Left hindlimb (tissue), 1 donor: ENCODE measurements around the gene CDS2.
A peak's percentile ranks its signal among the peaks of the same experiment; 100 is the strongest.

ENCODE experiments used
- DNase-seq: peaks from one replicate; pipeline ENCODE4 v3.0.0-alpha.2; 2018

CDS2 gene

DNA sequence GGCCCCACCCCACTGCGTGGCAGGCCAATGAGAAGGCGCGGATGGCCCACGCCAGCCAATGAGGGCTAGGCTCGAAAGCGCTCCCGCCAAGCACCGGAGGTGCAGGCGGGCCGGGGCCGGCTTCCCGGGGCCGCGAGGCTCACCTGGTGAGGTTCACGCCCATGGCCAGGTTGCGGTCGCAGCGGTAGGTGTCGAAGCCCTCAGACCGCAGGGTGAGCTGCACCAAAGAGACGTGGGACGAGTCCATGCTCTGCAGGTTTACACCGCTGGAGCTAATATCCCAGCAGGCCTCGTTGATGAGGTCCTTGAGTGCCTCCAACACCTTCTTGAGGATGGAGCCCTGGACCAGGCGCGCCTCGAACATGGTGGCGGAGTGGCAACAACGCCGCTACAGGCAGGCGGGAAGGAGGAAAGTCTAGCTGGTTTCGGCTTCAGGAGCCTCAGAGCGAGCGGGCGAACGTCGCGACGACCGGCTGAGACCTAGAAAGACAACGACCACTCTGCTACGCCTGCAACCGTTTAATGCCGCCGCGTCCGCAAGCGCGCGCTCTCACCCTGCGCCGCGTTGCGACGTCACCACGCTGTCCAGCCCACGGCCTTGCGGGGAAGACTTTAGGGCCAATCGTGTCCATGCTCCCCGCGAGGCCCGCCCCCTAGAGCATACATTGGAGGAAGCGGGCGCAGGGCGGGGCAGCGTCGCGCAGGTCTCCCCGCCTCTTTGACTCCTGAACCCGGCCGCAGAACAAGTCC is 7.2 kb upstream of the CDS2 start, which contains the start of gene PCNA:
TSS of gene PCNA (minus strand) at position 524 of the 750 bp plus-strand sequence. CDS start at position 364, 160 bp downstream.
- DNase-seq: peak; percentile 97

DNA sequence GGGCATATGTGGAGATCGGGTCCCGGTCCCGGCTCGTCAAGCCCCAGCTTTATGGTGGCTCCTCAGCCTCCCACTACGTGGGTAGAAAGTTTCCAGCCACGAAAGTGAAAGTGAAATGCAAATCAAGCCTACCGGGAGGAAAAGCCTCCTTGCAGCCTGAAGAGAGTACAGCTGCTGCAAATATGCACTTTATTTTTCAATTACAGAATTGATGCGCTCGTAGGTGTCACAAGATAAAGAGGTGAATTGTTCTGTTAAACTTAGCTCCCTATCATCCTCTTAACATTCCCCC is 6.7 kb upstream of the CDS2 start:
- DNase-seq: no peak

DNA sequence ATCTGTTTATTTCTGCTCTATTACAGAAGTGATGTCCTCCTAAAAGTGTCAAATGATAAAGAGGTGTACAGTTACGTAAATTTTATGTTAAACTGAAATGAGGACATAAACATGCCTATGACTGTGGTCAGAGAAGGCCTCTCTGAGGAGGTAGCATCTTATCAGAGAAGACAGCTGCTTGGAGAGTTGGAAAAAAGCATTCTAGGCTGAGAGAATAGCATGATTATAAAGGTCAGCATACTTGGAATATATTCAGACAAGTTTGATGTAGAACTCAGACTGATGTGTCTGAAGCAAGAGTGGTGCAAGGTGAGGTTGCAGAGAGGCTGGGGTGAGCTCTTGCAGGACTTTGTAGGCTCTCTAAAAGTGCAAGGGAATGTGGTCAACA is 3.9 kb upstream of the CDS2 start:
- no peak for DNase-seq

DNA sequence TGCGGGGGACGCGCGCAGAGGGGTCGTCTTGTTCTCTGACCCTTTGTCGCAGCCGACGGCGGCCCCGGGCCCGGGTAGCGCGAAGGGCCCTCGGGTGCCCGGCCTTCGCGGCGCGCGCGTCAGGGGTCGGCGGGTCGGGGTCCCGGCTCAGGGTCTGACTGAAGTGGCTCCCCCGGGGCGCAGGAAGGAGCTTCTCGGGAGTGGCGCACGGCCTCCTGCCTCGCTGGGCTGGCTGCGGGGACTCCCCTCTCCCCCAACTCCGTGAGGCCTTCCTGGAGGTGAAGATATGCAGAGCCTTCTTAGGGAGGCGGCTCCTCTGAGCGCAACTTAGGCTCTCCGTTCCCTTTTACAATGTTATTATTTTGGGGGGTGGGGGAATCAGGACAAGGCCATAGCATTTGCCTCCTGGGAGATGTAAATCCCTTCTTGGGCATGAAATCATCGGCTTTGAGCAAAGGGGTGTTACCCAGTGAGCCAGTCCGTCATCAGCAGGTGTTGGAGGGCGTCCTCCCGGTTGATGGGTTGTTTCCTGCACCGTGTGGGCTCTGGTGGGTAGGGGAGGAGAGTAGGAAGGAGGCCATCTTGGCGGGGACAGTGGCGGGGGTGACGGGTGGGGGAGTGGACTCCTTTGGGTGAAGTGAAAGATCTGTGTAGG is 523 bp downstream of the CDS2 start:
- DNase-seq: peak; percentile 55

DNA sequence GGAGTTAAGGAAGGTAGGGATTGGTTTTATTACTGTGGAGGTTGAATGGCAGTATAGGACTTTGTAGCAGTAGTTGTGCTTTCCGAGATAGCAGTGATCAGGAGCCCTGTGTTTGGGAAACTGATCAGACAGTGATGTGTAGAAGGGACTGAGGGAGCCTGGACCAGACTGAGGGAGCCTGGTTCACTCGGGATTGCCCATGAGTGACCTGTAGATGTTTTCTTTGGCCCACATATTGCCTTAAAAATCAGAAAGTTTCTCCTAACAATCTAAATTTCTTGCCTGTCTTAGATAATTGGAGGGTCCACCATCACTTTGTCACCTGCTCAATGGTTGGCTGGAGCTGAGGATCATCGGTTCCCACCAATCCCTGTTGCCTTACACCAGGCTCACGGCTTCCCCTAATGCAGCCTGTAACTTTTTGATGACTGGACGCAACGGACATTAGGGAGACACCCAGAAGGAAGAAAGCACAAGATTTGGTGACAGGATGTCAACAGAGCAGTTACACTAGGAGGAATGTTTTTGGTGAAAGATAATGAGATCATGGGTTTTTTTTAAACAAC is 1.1 kb downstream of the CDS2 start:
- DNase-seq: no peak

DNA sequence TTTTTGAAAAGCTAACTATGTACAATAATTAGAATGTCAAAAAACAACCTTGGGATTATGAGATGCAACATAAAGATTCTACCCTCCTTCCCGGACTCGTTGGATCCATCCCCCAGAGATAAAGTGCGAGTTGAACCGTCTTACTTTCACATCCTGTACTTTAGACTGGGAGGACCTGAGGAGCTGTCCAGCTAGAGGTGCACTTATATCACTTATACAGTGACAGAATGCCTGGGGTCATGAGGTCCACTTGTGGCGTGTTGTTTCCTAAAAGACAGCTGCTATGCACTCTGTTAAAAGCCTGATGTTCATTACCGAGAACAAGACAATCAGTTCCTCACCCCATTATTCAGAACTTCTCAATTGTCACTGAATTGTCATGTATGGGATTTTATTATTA is 2.1 kb downstream of the CDS2 start:
- no peak for DNase-seq

DNA sequence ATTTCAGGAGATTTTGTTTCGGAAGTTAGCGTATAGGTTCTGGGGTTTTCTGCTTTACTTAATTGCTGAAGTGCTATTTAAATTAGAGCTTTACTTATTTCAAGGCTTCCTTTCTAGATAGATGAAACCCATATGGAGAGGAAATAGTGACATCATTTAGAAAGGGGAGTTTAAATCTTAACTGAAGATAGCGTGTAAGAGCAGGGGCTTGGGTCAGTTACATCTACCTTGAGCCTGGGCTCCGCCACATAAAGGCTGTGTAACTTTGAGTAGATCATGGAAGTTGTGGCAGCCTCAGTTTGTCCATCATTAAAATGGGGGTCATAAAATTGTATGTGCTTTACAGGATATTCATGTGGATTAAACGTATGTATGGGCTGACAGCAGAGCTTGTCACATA is 4.7 kb downstream of the CDS2 start:
- no peak for DNase-seq

DNA sequence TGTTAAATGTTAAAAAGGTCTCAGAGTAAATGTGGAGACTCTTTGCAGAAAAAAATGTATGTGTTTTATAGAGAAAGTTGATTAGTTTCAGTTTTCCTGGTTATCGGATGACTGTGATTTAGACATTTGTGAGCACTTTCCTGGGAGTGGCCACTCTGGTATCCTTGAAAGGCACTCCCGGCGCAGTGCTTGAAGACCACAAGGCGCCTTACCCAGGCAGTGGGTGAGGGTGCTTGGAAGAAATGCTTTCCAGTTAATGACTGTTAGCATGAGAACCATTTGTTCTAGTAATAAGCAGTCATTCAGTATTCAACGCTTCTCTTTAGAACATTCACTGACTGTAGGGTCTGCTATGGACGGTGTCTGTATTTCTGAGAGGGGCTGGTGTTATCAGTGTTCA is 7.2 kb downstream of the CDS2 start:
- no peak for DNase-seq

DNA sequence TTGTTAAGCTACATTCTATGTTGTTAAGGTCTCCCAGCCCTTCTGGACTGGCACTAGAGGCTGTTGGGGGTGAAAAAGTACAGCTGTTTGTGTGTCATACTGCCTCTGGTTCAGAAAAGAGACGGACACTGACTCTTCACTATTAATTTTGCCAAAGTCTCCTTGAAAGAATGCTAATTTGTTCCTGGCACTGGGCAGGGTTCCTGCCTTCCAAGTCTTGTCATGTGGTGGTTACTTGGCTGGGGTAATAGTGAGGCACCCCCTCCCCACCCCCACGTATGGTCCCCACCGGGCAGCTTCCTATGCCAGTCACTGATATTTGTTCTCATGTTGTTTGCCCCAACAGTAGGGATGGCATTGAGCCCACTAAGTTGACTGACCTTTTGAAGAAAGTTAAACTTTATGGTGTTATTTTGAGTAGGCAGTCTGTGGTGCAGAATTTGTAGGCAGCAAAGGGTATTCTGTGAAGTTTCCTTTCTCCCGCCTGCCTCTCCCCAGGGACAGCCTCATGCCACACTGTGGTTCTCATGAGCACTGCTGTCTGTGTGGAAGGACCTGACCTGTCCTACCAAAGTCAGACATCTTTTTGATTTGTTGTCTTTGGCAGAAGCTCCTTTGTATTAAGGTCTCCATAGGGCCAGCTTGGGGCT is 8.7 kb downstream of the CDS2 start:
- DNase-seq: peak; percentile 40

DNA sequence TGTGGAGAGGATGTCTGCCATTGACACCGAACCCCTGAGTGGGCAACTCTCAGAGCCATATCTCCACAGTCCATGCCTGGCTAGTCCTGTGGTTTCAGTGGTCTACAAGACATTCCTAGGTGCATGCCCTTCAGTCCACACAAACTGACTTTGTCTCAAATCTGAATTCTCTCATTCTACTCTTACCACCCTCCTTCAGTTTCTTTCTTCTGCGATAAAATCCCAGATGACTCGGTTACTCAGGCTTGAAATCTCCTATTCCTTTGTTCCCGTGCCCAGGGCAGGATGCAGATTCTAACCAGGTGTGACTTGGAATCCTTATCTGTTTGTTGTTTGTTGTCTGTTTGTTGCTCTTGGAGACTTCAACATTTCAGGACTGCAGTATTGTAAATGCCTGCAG is 9.3 kb downstream of the CDS2 start:
- DNase-seq: no peak

DNA sequence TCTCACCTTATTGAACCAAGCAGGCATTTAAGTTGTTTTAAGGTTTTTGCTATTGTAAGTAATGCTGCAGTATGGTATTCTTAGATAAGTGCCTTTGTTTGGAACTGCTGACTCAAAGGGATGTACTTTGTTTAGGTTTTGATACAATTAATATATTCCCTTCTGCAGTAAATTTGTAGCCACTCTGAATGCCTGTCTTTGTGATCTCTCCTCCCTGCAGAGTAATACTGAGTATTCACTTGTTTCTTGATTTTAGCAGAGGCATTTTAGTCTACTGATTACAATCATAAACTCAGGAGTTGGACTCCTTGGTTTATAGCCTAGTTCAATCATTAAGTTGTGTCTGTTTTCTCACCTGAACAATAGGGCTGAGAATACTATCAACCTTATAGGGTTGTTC is 13.4 kb downstream of the CDS2 start:
- DNase-seq: no peak

DNA sequence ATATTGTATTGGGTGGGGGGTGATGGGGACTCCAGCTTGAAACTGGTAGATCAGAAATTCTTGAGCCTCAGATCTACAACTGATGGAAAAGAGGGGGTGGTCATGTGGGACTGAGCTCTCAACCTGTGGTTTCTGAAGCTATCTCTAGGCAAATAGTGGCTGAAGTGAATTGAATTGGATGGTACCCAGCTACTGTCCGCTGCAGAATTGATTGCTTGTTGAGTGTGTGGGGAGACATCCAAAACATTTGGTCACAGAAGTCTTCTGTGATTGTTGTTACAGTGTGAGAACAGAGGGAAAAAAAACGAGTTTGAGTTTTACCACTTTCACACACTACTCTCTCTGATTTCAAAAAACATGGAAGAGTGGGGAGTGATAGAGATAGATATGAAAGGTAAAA is 14.8 kb downstream of the CDS2 start:
- DNase-seq: no peak

DNA sequence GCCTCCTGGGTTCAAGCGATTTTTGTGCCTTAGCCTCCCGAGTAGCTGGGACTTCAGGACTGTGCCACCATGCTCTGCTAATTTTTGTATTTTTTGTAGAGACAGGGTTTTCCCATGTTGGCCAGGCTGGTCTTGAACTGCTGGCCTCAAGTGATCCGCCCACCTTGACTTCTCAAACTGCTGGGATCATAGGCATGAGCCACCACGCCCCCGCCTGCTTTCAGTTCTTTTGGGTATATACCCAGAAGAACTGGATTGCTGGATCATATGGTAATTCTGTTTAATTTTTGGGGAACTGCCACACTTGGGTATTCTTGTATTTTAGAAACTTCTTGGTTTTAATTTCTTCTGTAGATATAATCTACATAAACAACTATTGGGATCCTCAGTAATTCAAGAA is 17.0 kb downstream of the CDS2 start:
- DNase-seq: no peak

DNA sequence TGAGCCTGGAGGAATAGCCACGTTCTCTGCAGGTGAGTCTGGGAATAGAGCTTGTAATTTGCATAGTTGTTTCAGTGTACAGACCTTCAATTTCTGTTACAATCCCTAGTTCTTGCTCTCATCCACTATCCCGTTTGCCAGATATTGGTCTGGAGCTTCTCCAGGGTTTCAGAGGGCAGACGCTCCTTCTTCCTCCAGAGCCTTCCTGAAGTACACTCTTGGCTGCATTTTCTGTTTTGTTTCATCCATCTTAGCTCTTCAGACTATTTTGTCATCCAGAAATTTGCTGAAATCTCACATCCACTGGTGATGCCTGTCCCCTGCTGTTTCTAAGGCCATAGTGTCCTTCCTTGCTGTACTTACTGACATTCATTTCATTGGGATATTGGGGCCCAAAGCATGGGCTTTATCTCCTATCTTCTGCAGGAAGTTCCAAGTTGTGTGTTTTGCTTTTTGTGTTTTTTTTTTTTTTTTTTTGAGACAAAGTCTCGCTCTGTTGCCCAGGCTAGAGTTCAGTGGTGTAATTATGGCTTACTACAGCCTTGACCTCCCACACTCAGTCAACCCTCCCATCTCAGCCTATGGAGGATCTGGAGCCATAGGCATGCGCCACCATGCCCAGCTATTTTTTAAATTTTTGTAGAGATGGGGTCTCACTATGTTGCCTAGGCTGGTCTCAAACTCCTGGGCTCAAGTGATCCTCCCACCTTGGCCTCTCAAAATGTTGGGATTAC is 18.7 kb downstream of the CDS2 start:
- DNase-seq: no peak

DNA sequence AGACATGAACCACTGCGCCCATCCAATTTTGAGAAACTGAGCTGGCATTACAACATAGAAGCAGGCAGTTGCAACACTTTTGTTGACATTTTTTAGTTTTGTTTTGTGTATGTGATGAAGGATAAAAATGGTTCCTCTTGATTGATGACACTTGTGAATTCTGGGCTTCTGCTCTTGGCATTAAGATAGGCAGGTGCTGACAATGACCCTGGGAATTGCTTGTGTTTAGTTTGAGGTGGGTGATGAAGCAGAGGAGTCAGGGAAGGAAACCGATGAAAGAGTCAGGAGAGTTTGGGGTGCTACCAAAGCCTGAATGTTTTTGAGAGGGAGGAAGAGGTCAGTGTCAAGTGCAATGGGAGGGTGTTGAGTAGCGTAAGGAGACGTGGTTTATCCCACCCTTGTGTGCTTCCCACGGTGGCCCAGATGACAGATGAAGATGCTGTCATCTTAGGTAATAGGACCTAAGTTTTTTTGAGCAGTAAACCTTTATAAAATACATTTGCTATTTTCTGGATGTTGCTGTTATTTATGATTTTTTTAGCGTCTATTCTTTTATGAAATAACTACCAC is 19.4 kb downstream of the CDS2 start:
- DNase-seq: no peak

DNA sequence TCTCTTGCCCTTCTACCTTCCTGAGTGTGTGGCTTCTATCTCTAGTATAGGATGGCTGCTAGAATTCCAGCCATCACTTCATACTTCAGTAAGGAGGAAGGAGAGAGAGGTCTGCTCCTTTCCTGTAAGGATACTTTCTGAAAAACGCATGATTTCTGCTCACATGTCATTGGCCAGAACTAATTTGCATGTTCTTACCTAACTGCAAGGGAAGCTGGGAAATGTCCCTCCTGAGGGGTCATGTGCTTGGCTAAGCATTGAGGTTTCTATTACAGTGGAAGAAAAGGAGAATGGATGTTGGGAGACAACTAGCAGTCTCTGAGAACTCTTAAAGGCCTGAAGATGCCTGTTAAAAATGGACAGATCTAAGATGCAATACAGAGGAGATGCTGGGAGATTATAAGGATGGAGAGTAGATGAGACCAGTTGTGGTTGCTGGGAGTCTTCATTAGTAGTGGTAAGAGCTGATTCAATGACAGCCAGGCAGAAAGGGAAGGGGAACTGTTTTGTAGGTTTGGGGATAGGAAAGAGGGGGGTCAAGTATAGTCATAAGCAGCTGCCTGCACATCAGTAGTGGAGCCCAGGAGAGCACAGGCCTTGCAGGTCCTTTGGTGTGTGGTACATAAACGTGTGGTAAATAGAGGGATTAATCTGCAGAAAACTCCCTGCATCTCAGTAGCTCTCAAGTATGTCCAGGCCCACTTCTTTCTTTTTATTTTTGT is 20.2 kb downstream of the CDS2 start:
- no peak for DNase-seq

DNA sequence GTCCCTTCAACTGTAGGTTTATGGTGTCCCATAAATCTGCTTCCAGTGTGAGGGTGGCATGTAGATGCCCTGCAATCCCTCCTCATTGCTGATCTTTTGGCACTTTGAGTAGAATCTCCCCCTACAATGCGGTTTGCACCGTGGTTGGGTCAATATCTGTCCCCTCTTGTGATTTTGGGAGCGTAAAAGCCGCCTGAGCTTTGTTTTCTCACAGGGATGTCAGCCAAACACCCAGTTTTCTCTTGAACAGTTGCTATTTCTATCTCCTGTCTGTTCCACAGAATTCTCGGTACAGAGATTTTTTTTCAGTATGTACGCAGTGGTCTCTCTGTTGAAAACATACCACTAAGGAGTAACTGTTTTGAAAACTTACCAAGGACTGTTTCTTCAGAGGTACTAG is 21.8 kb downstream of the CDS2 start:
- DNase-seq: no peak

DNA sequence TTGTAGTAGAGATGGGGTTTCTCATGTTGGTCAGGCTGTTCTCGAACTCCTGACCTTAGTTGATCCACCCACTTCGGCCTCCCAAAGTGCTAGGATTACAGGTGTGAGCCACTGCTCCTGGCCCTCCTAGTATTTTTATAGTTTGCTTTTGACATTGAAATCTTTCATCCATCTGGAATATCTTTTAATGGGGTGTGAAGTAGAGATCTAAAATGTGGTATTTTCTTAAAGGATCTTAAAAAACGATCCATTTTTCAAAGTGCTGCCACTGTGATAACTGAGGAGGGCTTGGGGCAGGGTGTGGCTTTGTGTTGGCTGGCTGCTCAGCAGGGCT is 23.1 kb downstream of the CDS2 start:
- no peak for DNase-seq

DNA sequence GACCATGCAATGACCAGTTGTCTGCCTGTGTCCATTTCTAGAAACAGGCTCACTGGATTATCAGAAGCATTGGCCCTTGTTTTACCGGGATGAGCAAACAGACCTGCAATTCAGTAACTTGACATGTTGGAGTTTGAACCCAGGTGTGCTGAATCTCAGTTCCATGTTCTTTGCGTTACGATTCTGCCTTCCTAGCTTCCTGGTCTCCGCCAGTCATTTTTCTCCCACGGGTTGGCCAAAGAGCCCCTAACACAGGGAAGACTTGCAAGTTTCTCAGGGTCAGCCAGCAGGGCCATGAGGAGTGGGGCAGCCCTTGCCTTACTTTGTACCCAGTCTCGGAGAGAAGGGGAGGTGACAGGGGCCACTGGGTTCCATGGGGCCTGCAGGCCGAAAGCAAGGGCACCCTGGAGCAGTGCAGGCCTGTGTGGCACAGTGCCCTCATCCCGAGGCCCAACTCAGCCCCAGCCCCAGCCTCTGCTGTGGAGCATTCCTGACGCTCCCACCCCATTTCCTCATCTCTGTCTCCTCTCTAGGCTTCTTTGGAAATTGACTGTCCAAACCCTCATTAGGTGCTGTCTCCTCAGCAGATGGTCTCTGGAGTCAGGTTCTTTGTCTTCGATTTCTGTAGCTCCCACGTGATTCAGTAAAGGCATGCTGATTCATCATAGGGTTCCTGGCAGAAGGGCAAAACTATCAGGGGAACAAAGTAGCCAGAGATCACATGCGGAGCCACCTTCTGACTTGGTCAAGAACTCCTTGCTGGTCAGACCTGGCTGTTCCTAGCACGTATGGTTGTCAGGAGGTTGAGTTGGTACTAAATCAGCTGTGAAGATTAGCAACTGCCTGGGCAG is 23.6 kb downstream of the CDS2 start:
- DNase-seq: no peak

DNA sequence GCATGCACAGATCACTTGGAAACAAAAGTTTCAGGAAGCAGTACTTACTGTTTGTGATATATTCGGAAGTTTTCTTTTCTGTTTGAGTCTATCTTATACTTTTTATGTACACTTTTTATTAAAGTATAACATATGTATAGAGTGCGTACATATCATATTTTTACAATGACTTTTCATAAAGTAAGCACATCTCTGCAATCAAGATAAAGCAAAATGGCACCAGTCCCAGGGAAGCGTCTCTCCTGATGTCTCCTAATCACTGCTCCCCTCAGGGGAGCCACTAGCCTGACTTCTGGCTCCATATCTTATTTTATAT is 26.3 kb downstream of the CDS2 start:
- no peak for DNase-seq
